Cardiac fibroblast (primary cell): ENCODE results near the gene PPP1R37.

Source experiments
- DNase-seq, 2 donors: peaks; one replicate each; pipeline versions ENCODE4 v3.0.0 to v3.0.0-alpha.2; 2010; ENCODE audit warnings: low read depth in 2 of 2
- H3K4me3 ChIP-seq, 2 donors: replicated peaks in 1 of 2; 1 replicate in 1 of 2; 2 replicates in 1 of 2; pipeline ENCODE4 v1.5.1; 2011; ENCODE audit warnings: low read depth in 2 of 2, low read length in 2 of 2, mild to moderate bottlenecking in 2 of 2, moderate library complexity in 1 of 2
- CTCF ChIP-seq: IDR thresholded peaks from one replicate; pipeline ENCODE4 v1.5.1; 2011; ENCODE audit warnings: low read depth, mild to moderate bottlenecking, low read length, inconsistent platforms

PPP1R37 gene

GRCh38 chr19:45122832-45123231, 29.9 kb downstream of the PPP1R37 start:
- TF ChIP-seq CTCF: no peak
- no peak for DNase-seq
- no peak overlapping the region for H3K4me3 ChIP-seq

- no peak for DNase-seq
- no peak overlapping the region for H3K4me3 ChIP-seq
- no peak for TF ChIP-seq CTCF
These were observed 30.5 kb downstream of the PPP1R37 start for GRCh38 chr19:45123440-45123850.

GRCh38 chr19:45124021-45124420, 31.0 kb downstream of the PPP1R37 start:
- no peak overlapping the region for H3K4me3 ChIP-seq
- no peak for TF ChIP-seq CTCF
- DNase-seq: no peak

GRCh38 chr19:45125360-45125759, 32.4 kb downstream of the PPP1R37 start:
- TF ChIP-seq CTCF: no peak
- H3K4me3 ChIP-seq: no peak overlapping the region
- no peak for DNase-seq

- H3K4me3 ChIP-seq: no peak overlapping the region
- peak; percentile 58 to 59 for DNase-seq
- peak; percentile 75 for TF ChIP-seq CTCF
These were observed 33.1 kb downstream of the PPP1R37 start for GRCh38 chr19:45125975-45126493.

GRCh38 chr19:45126654-45127053, 33.7 kb downstream of the PPP1R37 start:
- no peak for DNase-seq
- no peak for TF ChIP-seq CTCF
- no peak overlapping the region for H3K4me3 ChIP-seq

GRCh38 chr19:45128146-45128545, 35.2 kb downstream of the PPP1R37 start:
- TF ChIP-seq CTCF: no peak
- DNase-seq: no peak
- no peak overlapping the region for H3K4me3 ChIP-seq
